Central memory CD8-positive, alpha-beta T cell (primary cell): Measurements from ENCODE around the gene LCE3A.
"Not testable (repeated sequence)": the region's sequence is repeated elsewhere in the genome, so short reads cannot be mapped to it uniquely, and the experiment has no call there.

Source experiments
- ATAC-seq: fragments of 150-1000 bp; cut with Tn5 transposase; replicated peaks from 2 replicates; pipeline ENCODE4 v1.10.0; 2022; ENCODE audit warnings: mild to moderate bottlenecking, moderate FRiP score, moderate number of reproducible peaks; ENCODE audit not compliant: poor library complexity, severe bottlenecking; ENCODE audit errors: extremely low read depth
- DNase-seq, 2 donors: peaks; one replicate each; pipeline ENCODE4 v3.0.0; 2021; ENCODE audit warnings: low spot score in 2 of 2
- H3K27ac Mint-ChIP-seq: one replicate; pipeline ENCODE4 v1.8.0; 2022; ENCODE audit warnings: low read depth, mild to moderate bottlenecking, moderate library complexity, mixed read lengths
- H3K27me3 Mint-ChIP-seq: one replicate; pipeline ENCODE4 v1.8.0; 2022; ENCODE audit warnings: mixed read lengths
- H3K36me3 Mint-ChIP-seq: one replicate; pipeline ENCODE4 v1.8.0; 2022; ENCODE audit warnings: mild to moderate bottlenecking, moderate library complexity, mixed read lengths; ENCODE audit not compliant: insufficient read depth
- H3K4me1 Mint-ChIP-seq: one replicate; pipeline ENCODE4 v1.8.0; 2022; ENCODE audit warnings: mixed read lengths
- H3K4me3 Mint-ChIP-seq: one replicate; pipeline ENCODE4 v1.8.0; 2022; ENCODE audit warnings: mild to moderate bottlenecking, moderate library complexity, mixed read lengths
- H3K9me3 Mint-ChIP-seq: one replicate; pipeline ENCODE4 v1.8.0; 2022; ENCODE audit warnings: mixed read lengths

The LCE3A gene

DNA sequence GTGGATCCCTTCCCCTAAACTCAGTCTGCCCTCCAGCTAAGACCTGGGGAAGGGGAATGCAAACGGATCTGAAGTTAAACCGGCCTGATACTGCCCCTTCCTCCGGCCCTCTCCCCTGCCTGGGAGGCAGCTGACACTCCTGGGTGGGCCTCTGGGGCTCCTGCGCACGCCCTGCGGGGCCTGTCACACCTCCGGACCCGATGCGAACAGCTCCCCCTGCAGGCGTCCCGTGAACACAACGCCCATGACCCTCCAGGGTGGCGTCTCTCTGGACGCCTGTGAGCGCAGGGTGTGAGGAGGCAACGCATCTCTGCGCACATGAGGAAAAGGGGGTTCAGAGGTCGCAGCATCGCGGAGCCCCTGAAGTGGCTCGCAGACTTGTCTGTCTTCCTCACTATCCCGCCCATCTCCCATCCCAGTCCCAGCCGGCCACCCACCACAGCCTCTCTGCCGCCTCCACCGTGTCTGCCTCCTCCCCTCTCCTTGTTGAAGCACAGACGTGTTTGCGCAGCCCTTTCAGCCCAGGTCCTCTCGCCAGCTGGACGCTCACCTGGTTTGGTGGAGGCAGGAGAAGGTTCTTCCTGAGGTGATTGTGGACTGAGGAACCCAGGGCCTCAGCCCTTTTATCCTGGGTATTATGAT is 421 bp upstream of the LCE3A start:
- ATAC-seq: no peak

DNA sequence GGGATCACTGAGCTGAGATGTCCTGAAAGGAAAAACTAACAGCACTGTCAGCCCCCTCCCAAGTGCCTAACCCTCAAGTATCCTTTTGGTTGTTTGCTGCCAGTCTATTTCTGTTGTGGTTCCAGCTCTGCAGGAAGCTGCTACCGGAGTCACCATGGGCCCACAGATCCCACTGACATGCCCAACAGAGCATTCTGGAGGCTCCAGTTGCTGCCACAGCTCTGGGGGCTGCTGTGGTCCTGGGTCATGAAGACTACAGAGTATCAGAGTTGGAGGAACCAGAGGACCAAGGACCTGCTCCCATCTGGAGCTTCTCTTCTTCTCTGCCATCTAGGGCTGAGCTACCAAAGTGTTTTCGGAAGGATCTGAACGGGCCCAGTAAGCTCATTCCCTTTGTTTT is 910 bp downstream of the LCE3A start:
- Mint-ChIP-seq H3K4me3 (no peak overlapping the region), H3K36me3 (no peaks in the 10 kb centered on the region), H3K9me3 (peaks cover 12% of the 10 kb centered on the region), H3K27ac (no peak overlapping the region), H3K4me1 (peaks cover 4% of the 10 kb centered on the region), H3K27me3 (peaks cover 44% of the 10 kb centered on the region)
- no peak for DNase-seq
- no peak for ATAC-seq

More for the DNA sequence above, 421 bp upstream of the LCE3A start:
- Mint-ChIP-seq H3K36me3 (no peaks in the 10 kb centered on the region), H3K27me3 (peaks cover 57% of the 10 kb centered on the region), H3K4me3 (no peak overlapping the region), H3K4me1 (peaks cover 4% of the 10 kb centered on the region), H3K27ac (no peak overlapping the region), H3K9me3 (peaks cover 5% of the 10 kb centered on the region)
- DNase-seq: no peak

DNA sequence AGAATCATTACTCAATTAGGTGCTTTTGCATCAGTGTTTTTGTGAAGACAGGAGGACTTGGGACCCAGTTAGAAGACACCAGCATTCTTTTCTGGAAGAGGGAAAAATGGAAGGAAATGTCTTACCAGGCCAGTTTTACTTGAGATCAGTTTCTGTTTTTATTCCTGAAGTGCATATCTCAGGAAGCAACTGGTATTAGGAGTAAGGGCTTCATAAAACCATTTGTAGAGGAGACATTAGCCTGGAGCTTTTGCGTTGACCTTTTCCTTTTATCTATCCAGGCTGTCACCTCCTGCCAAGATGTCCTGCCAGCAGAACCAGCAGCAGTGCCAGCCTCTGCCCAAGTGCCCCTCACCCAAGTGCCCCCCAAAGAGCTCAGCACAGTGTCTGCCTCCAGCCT is 9.4 kb downstream of the LCE3A start, which contains the start of gene LCE3B:
LCE3B (plus strand) TSS at position 301 of the 400 bp plus-strand sequence; CDS start at position 301, 0 bp downstream.
- Mint-ChIP-seq H3K27me3 (peaks cover 25% of the 10 kb centered on the region), H3K4me1 (no peaks in the 10 kb centered on the region), H3K36me3 (peaks cover 3% of the 10 kb centered on the region), H3K27ac (no peak within 1 kb of the TSS), H3K9me3 (peaks cover 8% of the 10 kb centered on the region), H3K4me3 (no peak within 1 kb of the TSS)
- DNase-seq: no peak
- no peak for ATAC-seq

GRCh38 chr1:152599934-152600333 is 23.0 kb downstream of the LCE3A start, which contains the start of gene LCE3C:
Gene LCE3C (plus strand): TSS chr1:152600234. CDS start chr1:152600732, 498 bp downstream.
- no peak within 1 kb of the TSS for H3K4me3 Mint-ChIP-seq
- ATAC-seq (no peak), DNase-seq (no peak)
- peaks cover 9% of the 10 kb centered on the region for H3K27me3 Mint-ChIP-seq
- H3K4me1 Mint-ChIP-seq: no peaks in the 10 kb centered on the region
- H3K36me3 Mint-ChIP-seq: no peaks in the 10 kb centered on the region
- no peak within 1 kb of the TSS for H3K27ac Mint-ChIP-seq
- H3K9me3 Mint-ChIP-seq: no peaks in the 10 kb centered on the region

DNA sequence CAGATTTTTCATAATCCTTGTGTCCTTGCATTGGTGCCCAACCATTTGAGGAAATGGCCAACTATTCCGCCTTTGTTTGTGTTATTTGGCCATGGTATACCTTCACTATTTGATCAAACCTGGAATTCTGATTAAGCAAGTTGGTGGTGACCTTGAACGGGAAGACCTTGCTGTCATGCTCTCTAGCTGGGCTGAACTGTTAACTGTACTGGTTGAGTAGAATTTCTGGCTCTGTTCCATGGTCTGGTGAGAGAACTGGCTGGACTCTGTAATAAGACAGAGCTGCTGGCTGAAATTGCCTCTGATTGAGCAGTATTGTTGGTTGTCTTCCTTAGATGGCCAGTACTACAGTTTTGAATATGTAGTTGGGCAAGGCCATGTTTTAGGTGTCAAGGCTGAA is 25.9 kb downstream of the LCE3A start:
- Mint-ChIP-seq H3K27me3 (no peaks in the 10 kb centered on the region), H3K9me3 (no peaks in the 10 kb centered on the region), H3K36me3 (no peaks in the 10 kb centered on the region), H3K27ac (no peak overlapping the region), H3K4me3 (no peak overlapping the region), H3K4me1 (no peaks in the 10 kb centered on the region)
- no peak for ATAC-seq
- no peak for DNase-seq

GRCh38 chr1:152585586-152585985 is 37.3 kb downstream of the LCE3A start:
- Mint-ChIP-seq H3K36me3 (no peaks in the 10 kb centered on the region), H3K27me3 (peaks cover 24% of the 10 kb centered on the region), H3K9me3 (no peaks in the 10 kb centered on the region), H3K4me3 (no peak overlapping the region), H3K4me1 (no peaks in the 10 kb centered on the region), H3K27ac (no peak overlapping the region)
- no peak for DNase-seq
- no peak for ATAC-seq

DNA sequence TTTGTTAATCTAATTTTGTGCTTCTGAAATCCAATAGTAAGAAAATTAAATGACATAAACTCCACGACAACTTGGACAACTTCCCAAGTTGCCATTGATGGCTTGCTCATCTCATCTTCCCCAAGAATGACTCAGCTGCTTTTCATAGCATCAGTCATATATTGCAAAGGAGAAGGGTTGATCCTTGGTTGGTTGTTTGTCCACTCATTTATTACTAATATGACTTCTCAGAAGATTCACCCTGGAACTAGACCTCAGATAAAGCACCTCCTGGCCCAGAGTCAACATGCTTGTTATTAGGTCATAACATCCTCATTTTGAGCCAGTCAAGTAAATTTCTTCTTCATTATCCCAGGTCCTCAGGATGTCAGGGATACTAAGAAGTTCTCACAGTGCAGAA is 40.3 kb downstream of the LCE3A start:
- H3K36me3 Mint-ChIP-seq: no peaks in the 10 kb centered on the region
- no peaks in the 10 kb centered on the region for H3K9me3 Mint-ChIP-seq
- no peak overlapping the region for H3K4me3 Mint-ChIP-seq
- no peaks in the 10 kb centered on the region for H3K4me1 Mint-ChIP-seq
- no peak overlapping the region for H3K27ac Mint-ChIP-seq
- no peak for ATAC-seq
- DNase-seq: no peak
- H3K27me3 Mint-ChIP-seq: peaks cover 43% of the 10 kb centered on the region

GRCh38 chr1:152580433-152580832 is 42.5 kb downstream of the LCE3A start, which contains the start of gene LCE3D:
Gene LCE3D (minus strand): TSS chr1:152580516. CDS start chr1:152579936, 580 bp downstream.
- peaks cover 1% of the 10 kb centered on the region for H3K36me3 Mint-ChIP-seq
- no peak for DNase-seq
- H3K4me1 Mint-ChIP-seq: no peaks in the 10 kb centered on the region
- no peak for ATAC-seq
- H3K4me3 Mint-ChIP-seq: no peak within 1 kb of the TSS
- H3K27ac Mint-ChIP-seq: no peak within 1 kb of the TSS
- H3K27me3 Mint-ChIP-seq: peaks cover 33% of the 10 kb centered on the region
- H3K9me3 Mint-ChIP-seq: no peaks in the 10 kb centered on the region

DNA sequence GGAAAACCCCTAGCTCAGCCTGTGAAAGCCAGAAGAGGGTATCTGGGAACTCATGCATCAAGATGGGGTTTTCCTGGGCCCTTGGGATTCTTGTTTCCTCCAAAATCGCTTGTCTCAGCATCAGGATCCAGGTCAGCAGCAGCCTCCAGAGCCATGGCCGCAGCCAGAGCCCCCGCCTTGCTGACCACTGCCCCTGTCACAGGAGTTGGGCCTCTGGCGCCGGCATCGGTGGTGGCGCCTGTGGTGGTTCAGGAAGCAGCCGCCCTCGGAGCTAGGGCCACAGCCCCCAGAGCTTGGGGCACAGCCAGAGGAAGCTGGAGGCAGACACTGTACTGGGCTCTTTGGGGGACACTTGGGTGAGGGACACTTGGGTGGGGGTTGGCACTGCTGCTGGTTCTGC is 43.4 kb downstream of the LCE3A start:
- not testable (repeated sequence) for ATAC-seq, H3K9me3 Mint-ChIP-seq, H3K4me3 Mint-ChIP-seq, H3K36me3 Mint-ChIP-seq, H3K4me1 Mint-ChIP-seq, DNase-seq, H3K27ac Mint-ChIP-seq
- peaks cover 42% of the 10 kb centered on the region for H3K27me3 Mint-ChIP-seq

DNA sequence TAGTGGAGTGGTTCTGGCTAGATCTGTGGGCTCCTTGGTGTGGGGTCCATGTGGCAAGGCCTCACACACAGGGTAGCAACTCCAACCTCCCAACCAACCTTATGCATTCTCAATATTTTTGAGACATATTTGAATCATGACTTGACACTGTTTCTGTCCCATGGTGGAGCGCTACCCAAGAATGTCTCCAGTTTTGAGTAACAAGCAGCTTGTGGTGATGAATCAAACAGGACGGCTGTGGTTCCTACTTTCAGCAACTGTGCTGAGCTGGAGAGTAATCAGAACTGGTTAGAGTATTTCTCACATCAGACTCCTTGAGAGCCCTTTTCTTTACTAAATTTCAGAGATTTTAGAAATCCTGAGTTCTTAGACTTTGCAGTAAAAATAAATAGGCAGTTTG is 45.7 kb downstream of the LCE3A start:
- Mint-ChIP-seq H3K4me3 (no peak overlapping the region), H3K9me3 (no peaks in the 10 kb centered on the region), H3K36me3 (peaks cover 1% of the 10 kb centered on the region), H3K27me3 (peaks cover 65% of the 10 kb centered on the region), H3K27ac (no peak overlapping the region), H3K4me1 (no peaks in the 10 kb centered on the region)
- no peak for DNase-seq
- no peak for ATAC-seq
